ENCODE results near the gene CDR2.
"Not testable (repeated sequence)": the region's sequence is repeated elsewhere in the genome, so short reads cannot be mapped to it uniquely, and the experiment has no call there.

CDR2 gene

DNA sequence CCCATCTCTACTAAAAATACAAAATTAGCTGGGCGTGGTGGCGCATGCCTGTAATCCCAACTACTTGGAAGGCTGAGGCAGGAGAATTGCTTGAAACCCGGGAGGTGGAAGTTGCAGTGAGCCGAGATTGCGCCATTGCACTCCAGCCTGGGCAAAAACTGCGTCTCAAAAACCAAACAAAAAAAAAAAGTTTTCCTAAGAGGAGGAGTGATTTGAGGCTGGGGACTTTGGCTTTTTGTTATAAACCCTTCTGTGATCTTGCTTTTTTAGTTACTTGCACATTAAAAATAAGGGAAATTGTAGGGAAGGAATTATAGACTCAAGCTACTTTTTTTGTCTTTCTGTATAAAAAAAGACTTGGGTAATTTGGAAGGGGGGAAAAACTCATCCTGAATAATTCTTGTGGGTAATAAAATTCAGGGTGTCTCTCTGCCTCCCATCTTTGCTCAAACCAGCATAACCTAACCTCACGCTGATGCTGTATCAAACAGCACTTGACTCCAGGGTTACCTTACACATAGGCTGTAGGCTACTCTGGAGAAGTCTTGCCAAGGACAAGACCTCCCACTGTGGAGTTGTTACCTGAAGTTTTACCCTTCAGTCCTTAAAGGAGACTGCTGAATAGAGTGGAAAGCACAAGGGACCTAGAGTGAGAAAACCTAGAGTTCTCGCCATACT is 1.7 kb upstream of the CDR2 start:
- no peak for DNase-seq (ENCODE audit: low read depth)

DNA sequence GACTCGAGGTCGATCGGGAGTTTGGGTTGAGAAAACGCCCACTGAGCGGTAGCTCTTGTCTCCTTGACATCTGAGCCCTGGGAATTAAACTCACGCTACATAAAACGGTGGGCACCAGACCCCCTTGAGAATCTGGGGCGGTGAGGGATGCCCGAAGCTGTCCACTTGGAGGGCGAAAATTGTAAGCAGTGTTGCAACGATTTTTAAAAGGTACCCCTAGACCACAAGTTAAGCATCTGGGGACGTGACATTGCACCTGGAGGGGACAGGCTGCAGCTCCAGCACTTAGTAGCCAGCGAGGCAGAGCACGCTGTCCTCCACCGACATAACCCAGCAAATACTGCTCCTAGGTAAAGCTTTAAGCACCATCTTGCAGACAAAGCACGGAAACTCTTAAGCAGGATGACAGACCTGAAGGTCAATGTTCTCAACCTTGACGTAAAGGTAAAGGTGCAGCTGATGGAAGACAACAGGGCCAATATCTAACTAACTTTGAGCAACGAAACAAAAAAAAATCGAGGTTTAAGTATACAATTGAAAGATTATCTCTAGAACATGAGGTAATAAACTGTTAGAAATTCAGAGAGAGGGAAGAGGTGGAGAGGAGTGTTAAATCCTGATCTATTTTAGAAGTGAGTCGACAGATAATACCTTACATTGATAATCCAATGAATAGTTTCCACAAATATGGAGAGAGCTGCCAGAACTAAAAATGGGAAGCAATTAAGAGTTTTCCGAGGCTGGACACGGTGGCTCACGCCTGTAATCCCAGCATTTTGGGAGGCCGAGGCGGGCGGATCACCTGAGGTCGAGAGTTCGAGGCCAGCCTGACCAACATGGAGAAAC is 921 bp upstream of the CDR2 start:
- DNase-seq (ENCODE audit: low read depth), result no peak

DNA sequence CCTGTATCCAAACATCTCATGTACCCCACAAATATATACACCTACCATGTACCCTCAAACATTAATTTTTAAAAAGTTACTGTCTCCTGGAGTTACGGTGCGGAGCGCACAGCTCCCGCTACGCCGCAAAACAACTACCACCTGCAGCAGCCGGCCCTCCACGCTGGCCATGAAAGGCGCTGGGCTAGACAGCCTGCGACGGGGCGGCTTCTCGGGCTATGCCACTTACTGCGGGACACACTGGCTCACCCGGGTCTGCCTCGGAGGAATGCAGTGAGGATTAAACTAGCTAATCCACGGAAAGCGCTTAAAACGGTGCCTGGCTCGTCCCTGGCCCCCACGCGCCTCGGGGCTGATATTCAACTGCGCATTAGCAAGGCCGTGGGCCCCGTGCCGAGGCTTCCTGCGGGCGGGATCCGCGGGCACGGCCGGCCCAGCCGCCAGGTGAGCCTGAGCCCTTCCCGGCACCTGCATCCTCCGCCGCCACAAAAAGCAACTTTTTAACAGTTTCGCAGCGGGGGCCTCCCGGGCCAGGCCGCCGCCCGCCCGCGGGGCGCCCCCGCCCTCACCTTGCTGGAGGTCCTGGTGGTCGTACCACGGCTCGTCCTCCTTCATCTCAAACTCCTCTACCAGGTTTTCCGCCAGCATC is 633 bp downstream of the CDR2 start:
- no peak for DNase-seq (ENCODE audit: low read depth)

DNA sequence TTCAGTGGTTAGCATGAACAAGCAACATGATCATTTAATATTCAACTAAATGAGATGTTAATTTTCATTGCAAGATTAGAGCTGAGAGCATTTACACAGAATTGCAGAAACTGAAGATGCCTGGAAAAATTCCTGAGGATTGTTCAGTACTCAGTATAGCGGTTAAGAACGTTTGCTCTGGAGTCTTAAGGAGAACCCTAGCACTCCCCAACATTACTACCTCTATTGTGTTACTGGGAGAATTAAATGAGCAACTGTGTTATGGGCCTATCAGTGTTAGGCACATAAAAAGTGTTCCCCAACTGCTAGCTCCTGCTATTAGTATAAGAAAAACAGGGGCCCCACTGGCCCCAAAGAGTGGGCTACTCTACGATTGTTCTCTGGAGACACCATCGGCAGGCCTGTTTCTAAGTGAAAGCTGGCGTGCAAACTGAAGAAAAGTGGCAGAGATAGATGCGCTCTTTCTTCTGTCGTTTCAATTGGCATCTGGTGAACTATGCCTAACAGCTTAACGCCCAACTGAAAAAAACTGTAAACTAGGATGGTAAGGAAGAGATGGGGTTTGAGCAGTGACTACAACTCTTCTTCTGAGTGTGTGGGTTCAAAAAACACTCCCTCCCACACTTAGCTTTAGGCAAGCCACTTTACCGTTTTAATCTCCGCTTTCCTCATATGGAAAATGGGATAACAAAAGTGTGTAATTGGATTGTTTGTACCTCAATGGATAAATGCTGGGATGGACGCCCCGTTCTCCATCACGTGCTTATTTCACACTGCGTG is 1.3 kb downstream of the CDR2 start:
- no peak for DNase-seq (ENCODE audit: low read depth)

DNA sequence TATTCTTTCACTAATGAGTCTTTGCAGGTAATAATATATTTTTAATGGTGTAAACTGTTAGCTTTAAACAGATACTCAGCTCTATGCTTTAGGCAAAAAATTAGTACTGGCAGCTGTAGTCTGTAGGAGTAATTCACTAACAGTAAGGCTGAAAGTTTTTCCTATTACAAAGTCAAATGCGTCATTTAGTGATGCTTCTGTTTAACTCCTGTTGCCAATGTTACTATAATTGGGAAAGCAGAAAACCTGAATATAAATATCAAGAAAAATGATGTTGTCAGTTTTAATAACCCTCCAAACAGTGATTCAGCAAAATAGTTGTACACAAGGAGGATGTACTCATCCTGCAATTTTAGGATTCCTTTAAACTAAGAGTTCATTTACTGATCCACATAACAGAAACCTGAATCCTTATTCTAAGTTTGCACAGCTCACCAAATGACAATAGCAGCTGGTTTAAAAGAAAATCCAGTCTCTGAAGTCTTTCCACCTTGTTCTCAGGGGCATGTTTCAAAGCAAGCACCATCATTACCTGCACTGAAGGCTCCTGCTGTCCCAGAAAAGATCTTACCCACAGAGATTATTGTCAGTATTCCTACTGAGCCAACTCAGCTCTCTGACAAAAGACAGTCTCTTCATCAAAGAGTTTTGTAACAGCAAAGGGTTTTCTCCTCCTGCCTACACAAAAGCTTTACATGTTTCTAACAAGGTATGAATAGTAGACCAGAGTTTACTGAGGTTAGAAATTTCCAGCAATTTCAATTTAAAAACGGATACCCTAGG is 4.2 kb downstream of the CDR2 start:
- no peak for DNase-seq (ENCODE audit: low read depth)

DNA sequence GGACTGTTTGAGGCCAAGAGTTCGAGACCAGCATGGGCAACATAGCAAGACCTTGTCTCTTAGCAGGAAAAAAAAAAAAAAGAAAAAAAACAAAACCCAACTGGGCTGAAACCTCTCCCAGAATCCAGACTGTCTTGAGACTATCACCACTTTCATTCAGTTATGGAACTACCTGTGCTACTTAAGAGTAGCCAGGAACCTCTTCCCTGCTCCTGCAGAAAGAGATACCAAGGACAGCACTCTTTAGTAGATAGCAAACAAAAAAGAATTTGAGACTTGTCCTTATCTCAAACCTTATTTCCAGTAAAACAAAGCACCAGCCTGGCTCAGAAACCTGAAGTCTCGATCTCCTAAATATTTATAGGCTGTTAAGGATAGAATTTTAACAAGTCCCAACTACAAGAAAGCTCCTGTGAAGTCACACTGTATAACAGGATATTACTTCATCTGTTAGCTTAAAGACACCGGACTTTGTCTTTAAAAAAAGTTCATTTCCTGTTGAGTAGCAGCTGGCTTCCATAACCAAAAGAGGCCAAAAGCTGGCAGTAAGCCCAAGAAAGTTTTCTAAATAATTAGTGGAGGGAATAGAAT is 5.1 kb downstream of the CDR2 start:
- DNase-seq (ENCODE audit: low read depth), result no peak

DNA sequence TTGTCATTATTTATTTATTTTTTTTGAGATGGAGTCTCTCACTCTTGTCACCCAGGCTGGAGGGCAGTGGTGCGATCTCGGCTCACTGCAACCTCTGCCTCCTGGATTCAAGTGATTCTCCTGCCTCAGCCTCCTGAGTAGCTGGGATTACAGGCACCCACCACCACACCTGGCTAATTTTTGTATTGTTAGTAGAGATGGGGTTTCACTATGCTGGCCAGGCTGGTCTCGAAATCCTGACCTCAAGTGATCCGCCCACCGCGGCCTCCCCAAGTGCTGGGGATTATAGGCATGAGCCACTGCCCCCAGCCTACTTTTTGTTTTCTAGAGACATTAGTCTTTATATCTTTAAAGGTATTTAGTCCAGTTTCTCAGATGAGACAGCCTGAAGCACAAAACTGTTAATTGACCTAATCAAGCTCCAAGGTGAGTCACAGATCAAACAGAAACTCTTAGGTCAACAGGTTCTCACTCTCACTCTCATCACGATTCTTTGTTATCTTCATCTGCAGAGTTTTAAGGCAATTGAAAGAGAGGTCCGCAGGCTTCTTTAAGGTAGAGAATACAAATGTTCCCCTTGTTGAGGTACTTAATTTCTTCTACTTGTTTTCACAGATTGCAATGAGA is 6.1 kb downstream of the CDR2 start:
- not testable (repeated sequence) for DNase-seq (ENCODE audit: low read depth)

DNA sequence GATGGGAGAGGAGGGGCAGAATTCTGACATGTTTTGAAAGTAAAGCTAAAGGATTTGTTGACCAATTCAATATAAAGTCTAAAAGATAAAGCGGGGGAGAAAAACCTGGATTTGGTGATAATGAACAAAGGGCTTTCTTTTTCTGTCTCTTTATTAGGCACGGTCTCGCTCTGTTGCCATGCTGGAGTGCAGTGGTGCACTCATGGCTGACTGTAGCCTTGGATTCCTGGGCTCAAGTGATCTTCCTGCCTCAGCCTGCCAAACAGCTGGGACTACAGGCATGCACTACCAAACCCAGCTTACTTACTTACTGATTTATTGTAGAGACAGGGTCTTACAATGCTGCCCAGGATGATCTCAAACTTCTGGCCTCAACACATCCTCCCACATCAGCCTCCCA is 7.5 kb downstream of the CDR2 start:
- DNase-seq (ENCODE audit: low read depth), result no peak

DNA sequence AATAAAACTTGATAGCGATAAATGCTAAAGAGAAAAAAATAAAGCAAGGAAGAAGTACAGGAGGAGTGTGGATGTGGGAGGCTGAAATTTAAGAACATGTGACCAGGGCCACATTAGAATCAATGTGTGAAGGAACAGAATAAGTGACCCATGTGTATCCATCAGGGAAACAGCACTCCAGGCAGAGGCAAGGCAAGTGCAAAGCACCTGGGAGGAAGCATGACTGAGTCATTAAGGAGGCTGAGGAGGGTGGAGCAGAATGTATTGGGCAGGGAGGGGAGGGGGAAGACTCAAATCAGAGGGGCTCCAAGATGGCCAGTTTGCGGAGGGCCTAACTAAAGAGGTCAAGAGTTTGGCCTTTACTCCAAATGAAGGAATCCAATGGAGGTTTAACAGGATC is 8.0 kb downstream of the CDR2 start:
- no peak for DNase-seq (ENCODE audit: low read depth)

DNA sequence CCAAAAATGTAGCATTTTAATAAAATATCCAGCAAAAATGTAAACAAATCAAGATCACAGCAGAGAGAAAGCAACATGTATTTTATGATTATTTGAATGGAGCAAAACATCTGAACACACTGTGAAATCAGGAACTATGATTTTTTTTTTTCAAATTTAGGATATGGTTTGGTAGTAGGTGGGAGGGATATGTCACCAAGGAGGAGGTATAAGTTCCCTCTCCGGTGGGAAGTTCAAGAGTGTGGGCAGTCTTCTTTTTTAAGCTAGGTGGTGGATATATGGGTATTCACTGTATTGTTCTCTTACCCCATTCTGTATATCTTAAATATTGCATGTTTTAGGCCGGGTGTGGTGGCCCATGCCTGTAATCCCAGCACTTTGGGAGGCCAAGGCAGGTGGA is 10.2 kb downstream of the CDR2 start:
- no peak for DNase-seq (ENCODE audit: low read depth)

DNA sequence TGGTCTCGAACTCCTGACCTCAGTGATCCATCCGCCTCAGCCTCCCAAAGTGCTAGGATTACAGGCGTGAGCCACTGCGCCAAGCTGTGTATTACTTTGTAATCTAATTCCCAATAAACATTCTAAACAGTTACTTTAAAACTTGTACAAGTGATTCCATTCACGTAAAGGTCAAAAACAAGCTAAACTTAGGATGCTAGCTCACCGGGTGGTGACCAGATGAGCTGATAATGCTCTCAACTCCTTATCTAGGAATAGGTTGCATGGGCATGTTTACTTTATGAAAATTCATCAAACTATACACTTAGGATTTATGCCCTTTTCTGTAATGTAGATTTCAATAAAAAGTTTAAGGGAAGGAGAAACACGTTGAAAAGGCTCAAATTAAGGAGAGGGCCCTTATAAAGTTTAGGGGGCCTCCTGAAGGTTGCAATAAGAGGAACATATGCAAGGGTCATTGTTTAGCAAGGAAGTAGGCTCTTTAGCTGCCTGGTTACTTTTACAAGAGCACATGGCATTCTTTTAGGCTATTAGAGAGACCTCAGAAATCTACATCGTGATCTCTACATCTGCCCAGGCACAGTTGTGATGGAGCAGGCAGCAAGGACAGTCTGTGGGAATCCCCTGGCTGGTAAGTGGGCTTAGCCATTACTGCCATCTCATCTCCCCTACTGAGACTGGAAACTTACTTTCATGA is 13.3 kb downstream of the CDR2 start:
- DNase-seq (ENCODE audit: low read depth), result no peak

DNA sequence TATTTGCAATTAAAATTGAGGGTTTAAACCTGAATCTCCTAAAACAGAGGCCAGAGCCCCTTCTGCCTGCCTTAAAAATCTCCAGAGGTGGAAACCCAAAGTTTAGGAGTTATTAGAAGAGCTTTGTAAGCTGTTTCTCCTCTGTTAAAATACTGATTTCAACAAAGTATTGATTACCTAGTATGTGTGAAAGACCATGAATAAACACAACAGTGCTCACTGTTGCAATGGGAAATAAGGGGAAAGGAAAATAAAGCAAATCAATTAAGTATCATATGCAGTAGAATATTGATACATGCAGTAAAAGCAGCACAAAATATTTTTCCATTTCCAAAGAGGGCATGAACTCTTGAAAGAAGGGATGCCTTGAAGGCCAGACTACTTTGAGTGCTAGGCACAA is 14.7 kb downstream of the CDR2 start:
- DNase-seq (ENCODE audit: low read depth), result no peak

DNA sequence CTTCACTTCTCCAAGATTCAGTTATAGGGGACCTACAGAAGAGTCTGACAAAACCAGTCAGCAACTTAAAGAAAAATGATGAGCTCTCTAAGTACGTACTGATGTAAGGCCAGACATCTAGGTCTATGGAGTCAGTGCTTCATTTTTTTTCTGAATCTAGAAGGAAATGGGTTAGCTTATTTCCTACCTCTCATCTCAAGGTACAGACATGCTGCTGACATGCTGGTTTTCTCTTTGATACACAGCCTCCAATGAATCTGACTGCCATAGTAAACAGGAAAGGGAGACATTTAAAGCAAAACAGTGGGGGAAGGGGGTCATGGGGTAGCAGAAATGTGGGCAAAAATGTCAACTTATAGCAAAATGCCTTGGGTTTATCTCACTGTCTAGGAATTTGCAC is 16.4 kb downstream of the CDR2 start:
- no peak for DNase-seq (ENCODE audit: low read depth)

DNA sequence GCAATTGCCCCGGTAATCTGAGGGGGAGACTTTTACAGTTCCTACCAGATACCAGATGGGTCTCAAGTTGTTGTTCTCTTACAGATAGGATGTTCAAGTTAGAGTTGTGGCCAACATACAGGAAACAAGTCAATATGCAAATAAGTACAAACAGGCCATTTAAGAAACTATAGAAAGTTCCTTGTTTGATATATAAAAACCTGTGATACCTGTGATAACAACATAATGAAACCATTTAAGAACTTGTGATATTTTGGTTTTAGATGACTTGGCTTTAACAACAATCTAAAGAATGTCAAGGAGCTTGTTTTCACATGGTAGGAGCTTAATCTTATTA is 16.8 kb downstream of the CDR2 start:
- DNase-seq (ENCODE audit: low read depth), result no peak

DNA sequence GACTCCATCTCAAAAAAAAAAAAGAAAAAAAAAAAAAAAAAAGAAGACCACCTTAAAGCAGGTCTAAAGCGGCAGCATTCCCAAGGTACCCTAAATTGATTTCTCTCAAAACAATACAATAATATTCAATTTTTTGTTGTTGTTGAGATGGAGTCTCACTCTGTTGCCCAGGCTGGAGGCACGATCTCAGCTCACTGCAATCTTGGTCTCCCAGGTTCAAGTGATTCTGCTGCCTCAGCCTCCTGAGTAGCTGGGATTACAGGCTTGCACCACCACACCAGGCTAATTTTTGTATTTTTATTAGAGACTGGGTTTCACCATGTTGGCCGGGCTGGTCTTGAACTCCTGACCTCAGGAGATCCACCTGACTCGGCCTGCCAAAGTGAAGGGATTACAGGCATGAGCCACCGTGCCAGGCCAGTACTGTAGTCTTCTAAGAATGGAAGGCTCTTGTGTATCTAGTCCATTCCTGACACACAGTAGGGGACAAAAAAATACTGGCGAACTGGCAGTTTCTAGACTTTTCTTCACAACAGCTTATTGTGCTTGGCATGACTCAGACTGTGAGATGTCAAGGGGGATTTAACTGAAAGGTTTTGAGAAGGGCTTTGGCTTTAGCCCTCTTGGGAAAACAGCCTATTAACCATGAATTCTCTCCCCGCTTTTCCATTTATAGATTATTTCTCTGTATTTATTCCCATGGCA is 17.3 kb downstream of the CDR2 start:
- no peak for DNase-seq (ENCODE audit: low read depth)

DNA sequence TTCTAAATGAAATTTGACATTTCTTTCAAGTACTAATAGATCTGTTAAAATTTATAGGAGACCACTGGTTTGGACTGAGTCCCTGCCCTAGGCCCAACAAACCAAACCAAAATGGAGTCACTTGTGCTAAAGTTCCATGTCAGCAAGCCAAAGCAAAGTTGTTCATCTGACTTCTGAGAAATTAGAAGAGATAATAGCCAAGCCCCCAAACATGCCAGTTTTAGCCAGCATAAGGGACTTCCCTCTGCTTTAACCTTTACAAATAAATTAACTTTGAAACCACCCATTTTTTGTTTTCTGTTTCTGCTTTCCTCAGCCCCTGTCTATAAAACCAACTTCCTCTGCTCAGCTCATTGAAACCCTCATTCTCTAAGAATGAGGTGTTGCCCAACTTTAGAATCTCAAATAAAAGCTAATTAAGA is 18.9 kb downstream of the CDR2 start:
- DNase-seq (ENCODE audit: low read depth), result no peak

DNA sequence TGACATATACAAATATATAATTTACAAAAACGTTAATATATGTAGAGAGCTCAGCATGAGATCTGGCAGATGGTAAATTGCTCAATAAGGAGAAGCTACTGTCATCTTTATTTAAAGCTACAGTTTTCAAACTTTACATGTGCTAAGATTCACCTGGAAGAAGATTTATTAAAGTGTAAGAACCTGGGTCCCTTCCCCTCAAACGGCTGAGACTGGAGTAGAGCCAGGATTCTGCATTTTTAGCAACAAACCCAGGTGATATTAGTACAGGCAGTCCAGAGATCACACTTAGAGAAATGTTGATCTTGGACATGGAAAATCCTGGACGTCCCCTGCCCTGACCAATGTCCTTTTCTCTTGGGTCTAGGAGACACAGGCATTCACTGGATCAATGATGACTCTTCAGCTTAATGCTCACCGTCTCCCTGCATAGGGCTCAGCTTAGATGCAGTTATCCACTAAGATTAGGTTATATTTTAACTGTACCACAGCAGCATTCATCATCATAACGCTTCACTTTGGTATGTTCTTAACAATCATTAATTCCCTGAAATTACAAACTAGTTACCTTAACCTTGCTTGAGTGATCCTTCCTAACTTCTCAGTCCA is 20.4 kb downstream of the CDR2 start:
- DNase-seq (ENCODE audit: low read depth), result no peak

DNA sequence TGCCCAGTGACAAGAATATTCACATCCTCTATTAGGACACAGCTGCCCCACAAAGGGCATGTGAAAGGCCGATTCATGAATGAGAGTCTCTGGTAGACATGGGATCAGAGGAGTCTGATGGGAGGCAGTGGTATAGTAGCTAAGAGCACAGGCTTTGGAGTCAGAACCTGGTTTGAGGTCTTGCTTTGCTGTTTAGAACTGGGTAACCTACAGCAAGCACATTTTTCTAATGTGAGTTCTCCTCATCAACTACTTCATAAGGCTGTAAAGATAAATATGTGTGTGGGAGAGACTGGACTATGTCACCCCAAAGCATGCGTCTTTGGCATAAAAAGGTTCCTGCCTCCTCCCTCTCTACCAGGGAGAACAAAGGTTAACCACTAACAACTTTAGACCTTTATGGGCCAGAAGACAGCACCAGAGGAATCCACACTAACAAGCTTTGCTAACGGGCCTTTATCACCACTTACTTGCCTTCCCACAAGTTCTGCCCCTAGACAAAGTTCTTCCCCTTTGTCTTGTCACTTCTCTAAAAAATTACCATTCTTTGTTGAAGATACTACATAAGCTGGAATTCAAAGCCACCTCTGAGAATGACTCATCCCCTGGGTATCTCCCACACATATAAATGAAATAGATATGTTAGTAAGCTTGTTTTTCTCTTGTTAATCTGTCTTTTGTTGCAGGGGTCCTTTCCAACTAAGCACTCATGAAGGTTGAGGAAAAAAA is 21.1 kb downstream of the CDR2 start:
- DNase-seq (ENCODE audit: low read depth), result no peak
